ENCODE measurements around the gene COL23A1.

The COL23A1 gene

DNA sequence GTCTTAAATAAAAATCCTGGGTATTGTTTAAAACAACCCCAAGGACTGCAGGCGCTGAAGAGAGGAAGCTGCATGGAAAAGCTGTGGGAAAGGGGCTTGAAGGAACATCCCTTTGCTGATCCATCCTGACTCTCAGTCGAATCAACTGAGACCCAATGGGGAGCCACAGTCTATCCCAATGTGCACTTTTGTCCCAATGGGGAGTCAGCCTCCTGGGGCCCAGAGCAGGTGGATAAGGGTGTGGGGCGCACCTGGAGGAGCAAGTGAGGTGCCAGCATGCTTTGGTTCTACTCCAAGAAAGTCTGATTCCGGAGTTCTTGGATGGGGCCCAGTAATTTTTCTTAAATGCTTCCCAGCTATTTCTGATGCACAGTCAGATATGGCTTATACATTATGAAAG is 118.1 kb downstream of the COL23A1 start:
- no peak overlapping the region for H3K4me3 ChIP-seq (ENCODE audit: low read depth, low read length)
- TF ChIP-seq, protein P1, sequence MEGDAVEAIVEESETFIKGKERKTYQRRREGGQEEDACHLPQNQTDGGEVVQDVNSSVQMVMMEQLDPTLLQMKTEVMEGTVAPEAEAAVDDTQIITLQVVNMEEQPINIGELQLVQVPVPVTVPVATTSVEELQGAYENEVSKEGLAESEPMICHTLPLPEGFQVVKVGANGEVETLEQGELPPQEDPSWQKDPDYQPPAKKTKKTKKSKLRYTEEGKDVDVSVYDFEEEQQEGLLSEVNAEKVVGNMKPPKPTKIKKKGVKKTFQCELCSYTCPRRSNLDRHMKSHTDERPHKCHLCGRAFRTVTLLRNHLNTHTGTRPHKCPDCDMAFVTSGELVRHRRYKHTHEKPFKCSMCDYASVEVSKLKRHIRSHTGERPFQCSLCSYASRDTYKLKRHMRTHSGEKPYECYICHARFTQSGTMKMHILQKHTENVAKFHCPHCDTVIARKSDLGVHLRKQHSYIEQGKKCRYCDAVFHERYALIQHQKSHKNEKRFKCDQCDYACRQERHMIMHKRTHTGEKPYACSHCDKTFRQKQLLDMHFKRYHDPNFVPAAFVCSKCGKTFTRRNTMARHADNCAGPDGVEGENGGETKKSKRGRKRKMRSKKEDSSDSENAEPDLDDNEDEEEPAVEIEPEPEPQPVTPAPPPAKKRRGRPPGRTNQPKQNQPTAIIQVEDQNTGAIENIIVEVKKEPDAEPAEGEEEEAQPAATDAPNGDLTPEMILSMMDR (conservative IDR thresholded peaks at IDR 0.05; ENCODE audit: low read depth, low read length): no peak
- no peak for DNase-seq (ENCODE audit: low read depth)

DNA sequence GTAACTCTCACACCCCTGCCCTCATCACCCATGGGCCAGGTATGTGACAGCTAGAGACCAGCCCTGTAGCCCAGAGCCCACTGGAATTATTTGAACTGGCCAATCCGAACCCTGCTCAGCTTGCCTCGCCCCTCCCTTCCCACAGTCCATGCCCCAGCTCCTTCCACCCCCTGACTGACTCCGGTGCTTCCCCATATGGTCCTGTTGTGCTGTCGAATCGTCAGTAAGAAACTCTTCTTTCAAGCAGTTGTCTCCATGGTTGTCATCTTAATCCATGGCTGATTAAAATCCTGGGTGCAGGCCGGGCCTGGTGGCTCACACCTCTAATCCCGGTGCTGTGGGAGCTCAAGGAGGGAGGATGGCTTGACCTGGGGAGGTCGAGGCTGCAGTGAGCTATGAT is 118.5 kb downstream of the COL23A1 start:
- no peak overlapping the region for H3K4me3 ChIP-seq (ENCODE audit: low read depth, low read length)
- no peak for DNase-seq (ENCODE audit: low read depth)
- TF ChIP-seq, protein P1 (conservative IDR thresholded peaks at IDR 0.05; ENCODE audit: low read depth, low read length): no peak

DNA sequence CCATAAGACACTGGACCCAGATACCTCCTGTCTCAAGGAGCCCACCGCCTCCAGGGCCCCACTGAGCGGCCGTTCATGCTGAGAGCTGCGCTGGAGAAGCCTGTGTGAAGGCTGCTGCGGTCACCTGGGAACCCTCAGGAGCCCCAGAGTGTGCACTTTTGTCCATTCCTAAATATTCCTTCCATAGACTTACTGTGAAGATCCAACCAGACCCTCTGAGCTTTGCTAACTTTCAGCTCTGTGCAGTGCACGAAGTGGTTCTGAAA is 119.5 kb downstream of the COL23A1 start:
- TF ChIP-seq, protein P1 (conservative IDR thresholded peaks at IDR 0.05; ENCODE audit: low read depth, low read length): no peak
- DNase-seq (ENCODE audit: low read depth): no peak
- H3K4me3 ChIP-seq (ENCODE audit: low read depth, low read length): no peak overlapping the region

DNA sequence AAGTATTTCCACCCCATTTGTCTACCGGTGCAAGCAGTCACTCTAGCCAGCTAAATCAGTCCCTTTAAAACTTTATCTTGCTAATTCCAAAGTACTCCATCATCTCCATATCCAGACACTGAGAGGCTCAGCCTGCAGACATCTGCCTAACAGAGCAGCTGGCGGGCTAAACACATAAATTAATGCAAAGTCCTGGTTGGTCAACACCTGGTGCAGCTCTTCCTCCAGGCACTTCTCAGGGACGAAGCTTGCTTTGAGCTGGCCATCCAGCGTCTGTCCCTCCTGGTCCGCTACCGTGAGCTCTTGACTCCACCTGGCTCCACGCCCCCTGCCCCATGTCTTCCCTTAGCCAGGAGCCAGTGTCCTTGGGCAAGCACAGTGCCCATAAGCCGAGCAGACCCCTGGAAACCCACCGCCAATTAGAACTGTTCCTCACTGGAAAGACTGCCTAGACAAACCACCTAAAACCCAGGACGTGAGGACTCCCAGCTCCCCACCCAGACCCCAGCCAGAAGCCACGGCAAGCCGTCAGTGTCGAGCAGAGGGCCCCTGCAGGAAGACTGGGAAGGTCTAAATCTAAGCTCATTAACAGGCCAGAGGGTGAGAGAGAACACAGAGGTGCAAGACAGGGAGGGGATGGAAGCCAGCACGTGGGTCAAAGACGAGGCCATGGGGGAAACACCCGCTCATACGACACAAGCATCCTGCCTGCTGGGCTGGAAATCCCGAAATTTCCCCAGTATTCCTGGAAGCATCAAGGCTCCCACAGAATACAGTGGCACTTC is 120.0 kb downstream of the COL23A1 start:
- DNase-seq (ENCODE audit: low read depth): no peak
- TF ChIP-seq, protein P1 (conservative IDR thresholded peaks at IDR 0.05; ENCODE audit: low read depth, low read length): no peak
- no peak overlapping the region for H3K4me3 ChIP-seq (ENCODE audit: low read depth, low read length)

DNA sequence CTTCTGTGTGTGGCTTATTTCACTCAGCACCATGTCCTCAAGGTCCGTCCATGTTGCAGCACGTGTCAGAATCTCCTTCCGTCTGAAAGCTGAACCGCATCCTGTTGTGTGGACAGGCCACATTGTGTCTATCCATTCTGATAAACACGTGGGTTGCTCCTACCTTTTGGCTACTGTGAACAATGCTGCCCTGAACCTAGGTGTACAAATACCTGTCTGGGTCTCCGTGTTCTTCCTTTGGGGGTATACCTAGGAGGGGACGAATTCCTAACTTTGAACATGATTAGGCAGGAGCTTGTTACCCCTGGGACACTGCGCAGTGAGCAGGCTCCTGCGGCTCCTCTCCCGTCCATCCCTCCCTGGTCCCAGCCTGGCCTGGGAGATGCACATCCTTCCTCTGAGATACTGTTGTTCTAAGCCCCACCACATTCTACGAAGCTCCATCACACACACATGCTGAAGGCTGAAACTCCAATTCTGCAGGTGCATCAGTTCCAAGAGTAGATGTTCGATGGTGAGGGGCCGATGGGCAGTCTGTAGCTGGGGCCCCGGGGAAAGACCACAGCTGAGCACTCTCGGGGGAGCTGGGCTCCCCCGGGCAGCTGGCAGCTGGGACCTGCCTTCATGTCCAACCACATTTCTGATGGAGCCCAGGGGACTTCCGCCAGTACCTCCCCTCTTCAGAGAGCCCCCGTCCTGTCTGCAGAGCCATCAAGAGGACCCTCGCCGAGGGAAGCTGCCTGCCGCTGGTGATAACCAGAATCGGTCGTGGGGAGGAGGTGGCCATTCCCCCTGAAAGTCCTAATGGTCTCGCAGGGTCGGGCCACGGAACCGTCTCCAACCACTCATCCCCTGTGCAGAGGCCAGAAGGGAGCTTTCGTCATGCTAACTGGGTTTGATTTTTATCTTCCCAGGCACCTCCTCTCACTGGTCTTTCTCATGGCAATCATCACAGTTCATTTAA is 120.9 kb downstream of the COL23A1 start:
- DNase-seq (ENCODE audit: low read depth): no peak
- no peak overlapping the region for H3K4me3 ChIP-seq (ENCODE audit: low read depth, low read length)
- TF ChIP-seq, protein P1 (conservative IDR thresholded peaks at IDR 0.05; ENCODE audit: low read depth, low read length): no peak

DNA sequence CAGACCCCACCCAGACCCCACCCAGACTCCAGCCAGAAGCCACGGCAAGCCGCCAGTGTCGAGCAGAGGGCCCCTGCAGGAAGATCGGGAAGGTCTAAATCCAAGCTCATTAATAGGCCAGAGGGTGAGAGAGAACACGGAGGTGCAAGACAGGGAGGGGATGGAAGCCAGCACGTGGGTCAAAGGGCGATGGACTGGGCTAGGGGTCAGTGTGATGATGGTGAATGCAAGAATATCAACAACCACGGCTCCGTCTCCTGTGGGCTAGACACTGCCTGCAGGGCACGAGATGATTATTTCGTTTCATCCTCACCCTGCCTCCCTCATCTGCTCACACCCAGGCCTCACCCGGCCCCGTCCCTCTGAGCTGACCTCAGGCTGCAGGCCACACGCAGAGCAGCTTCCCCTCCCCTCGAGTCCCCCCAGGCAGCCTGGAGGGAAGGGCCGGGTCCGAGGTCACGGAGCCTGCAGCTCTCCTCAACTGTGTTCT is 122.0 kb downstream of the COL23A1 start:
- TF ChIP-seq, protein P1 (conservative IDR thresholded peaks at IDR 0.05; ENCODE audit: low read depth, low read length): no peak
- peak overlapping the region; percentile 22 for H3K4me3 ChIP-seq (ENCODE audit: low read depth, low read length)

More for the DNA sequence above, 122.0 kb downstream of the COL23A1 start:
- DNase-seq (ENCODE audit: low read depth): no peak
